Measurements from ENCODE around the gene AP2S1.
"Not testable (repeated sequence)": the region's sequence is repeated elsewhere in the genome, so short reads cannot be mapped to it uniquely, and the experiment has no call there.

Gene AP2S1

DNA sequence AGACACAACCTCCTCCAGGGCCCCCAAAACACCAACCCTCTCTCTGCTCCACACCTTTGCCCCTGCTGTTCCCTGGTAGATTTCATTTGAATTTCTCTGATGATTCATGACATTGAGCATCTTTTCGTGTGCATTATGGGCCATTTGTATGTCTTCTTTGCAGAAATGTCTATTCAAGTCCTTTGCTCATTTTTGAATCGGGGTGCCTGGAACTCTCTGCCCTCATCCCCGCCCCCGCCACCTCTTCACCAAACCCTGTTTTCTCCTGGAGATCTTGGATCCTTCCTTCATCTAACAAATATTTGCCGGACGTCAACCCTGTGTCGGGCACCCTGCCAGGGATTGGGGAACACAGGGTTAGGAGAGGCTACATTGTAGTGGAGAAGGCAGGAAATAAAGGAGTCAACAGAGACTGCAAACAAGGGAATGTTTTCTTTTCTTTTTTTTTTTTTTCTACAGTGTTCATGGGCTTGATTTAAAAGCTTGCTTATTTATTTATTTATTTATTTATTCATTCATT is 36.7 kb downstream of the AP2S1 start:
- Mint-ChIP-seq H3K27me3 (no peaks in the 10 kb centered on the region), H3K9me3 (no peaks in the 10 kb centered on the region), H3K4me3 (no peak overlapping the region), H3K27ac (no peak overlapping the region), H3K36me3 (ENCODE audit: low read depth) (no peaks in the 10 kb centered on the region), H3K4me1 (ENCODE audit: low read depth) (no peaks in the 10 kb centered on the region)
- DNase-seq: no peak

- Mint-ChIP-seq H3K36me3 (ENCODE audit: low read depth) (no peaks in the 10 kb centered on the region), H3K27me3 (no peaks in the 10 kb centered on the region), H3K4me3 (no peak overlapping the region), H3K27ac (no peak overlapping the region), H3K4me1 (ENCODE audit: low read depth) (no peaks in the 10 kb centered on the region), H3K9me3 (no peaks in the 10 kb centered on the region)
- DNase-seq: no peak
Measured at GRCh38 chr19:46812977-46813838, 37.4 kb downstream of the AP2S1 start.

DNA sequence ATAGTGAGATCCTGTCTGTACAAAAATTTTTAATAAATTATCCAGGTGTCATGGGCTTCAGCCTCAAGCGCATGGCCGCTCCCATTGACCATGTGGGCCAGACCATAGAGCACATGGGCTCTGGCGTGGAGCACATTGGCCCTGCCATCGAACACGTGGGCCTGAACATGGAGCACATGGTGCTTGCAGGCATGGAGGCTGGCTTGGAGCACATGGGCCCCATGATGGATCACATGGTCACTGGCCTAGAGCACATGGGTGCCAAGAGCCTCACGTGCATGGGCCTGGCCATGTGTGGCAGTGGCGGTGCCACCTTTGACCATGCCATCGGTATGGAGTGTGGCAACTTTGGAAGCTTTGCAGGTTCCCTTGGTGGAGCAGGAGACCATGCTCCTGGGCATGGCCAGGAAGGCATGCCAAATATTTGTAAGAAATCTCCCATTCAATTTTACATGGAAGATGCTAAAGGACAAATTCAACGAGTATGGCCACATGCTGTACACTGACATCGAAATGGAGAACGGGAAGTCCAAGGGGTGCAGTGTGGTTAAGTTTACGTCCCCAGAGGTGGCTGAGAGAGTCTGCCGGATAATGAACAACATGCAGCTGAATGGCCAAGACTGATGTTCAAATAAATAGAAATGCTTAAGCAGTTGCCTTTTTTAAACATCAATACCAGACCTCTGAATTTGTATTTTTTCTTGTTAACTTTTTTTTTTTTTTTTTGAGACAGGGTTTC is 40.9 kb downstream of the AP2S1 start:
- Mint-ChIP-seq H3K9me3 (no peaks in the 10 kb centered on the region), H3K36me3 (ENCODE audit: low read depth) (no peaks in the 10 kb centered on the region), H3K27me3 (no peaks in the 10 kb centered on the region), H3K4me3 (no peak overlapping the region), H3K27ac (no peak overlapping the region), H3K4me1 (ENCODE audit: low read depth) (no peaks in the 10 kb centered on the region)
- no peak for DNase-seq

DNA sequence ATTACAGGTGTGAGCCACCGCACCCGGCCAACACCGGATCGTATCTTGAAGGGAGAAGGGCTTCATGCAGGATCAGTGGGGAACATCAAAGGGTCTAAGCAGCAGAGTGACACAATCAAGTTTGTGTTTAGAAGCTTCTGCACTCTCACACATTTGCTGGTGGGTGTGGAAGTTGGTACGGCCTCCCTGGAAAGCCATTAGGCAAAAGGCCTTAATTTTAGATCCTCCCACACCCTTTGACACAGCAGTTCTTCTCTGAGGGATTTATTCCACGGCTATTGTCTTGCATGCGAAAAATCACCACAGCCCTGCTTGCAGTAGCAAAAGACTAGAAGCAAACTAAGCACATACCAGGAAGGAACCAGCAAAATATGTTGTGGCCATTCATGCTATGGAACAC is 44.0 kb downstream of the AP2S1 start:
- no peaks in the 10 kb centered on the region for H3K36me3 Mint-ChIP-seq (ENCODE audit: low read depth)
- no peak for DNase-seq
- no peak overlapping the region for H3K27ac Mint-ChIP-seq
- no peak overlapping the region for H3K4me3 Mint-ChIP-seq
- H3K4me1 Mint-ChIP-seq (ENCODE audit: low read depth): no peaks in the 10 kb centered on the region
- H3K9me3 Mint-ChIP-seq: no peaks in the 10 kb centered on the region
- H3K27me3 Mint-ChIP-seq: no peaks in the 10 kb centered on the region

GRCh38 chr19:46804432-46804831 is 46.2 kb downstream of the AP2S1 start:
- H3K4me3 Mint-ChIP-seq, H3K27ac Mint-ChIP-seq: not testable (repeated sequence)

DNA sequence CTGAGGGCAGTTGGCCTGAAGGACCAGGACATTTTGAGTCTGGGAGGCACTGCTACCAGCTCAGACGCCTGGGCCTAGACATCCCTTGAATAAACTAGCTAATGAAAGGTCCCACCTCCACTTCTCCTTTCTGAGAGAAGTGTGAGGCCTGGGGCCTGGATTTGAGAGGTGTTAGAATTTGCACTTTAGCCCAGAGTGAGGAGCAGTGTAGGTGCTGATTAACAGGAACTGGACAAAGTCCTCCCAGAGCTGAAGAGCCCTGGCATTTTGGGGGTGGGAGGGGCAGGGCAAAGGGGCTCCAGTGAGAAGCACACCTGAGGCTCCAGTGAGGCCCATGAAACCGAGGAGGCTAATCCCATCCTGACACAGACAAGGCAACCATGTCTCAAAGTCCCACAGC is 47.1 kb downstream of the AP2S1 start:
- Mint-ChIP-seq H3K4me3 (no peak overlapping the region), H3K9me3 (no peaks in the 10 kb centered on the region), H3K27ac (no peak overlapping the region), H3K4me1 (ENCODE audit: low read depth) (no peaks in the 10 kb centered on the region), H3K27me3 (no peaks in the 10 kb centered on the region), H3K36me3 (ENCODE audit: low read depth) (no peaks in the 10 kb centered on the region)
- DNase-seq: no peak

More at GRCh38 chr19:46804432-46804831, 46.2 kb downstream of the AP2S1 start:
- not testable (repeated sequence) for DNase-seq; H3K36me3 Mint-ChIP-seq (ENCODE audit: low read depth); H3K27me3 Mint-ChIP-seq; H3K4me1 Mint-ChIP-seq (ENCODE audit: low read depth); H3K9me3 Mint-ChIP-seq

GRCh38 chr19:46802152-46802551 is 48.5 kb downstream of the AP2S1 start:
- Mint-ChIP-seq H3K9me3 (no peaks in the 10 kb centered on the region), H3K36me3 (ENCODE audit: low read depth) (no peaks in the 10 kb centered on the region), H3K27me3 (no peaks in the 10 kb centered on the region), H3K4me1 (ENCODE audit: low read depth) (no peaks in the 10 kb centered on the region), H3K4me3 (no peak overlapping the region), H3K27ac (no peak overlapping the region)
- no peak for DNase-seq

GRCh38 chr19:46798713-46799112 is 51.9 kb downstream of the AP2S1 start:
- Mint-ChIP-seq H3K27me3 (no peaks in the 10 kb centered on the region), H3K36me3 (ENCODE audit: low read depth) (no peaks in the 10 kb centered on the region), H3K9me3 (no peaks in the 10 kb centered on the region), H3K4me1 (ENCODE audit: low read depth) (no peaks in the 10 kb centered on the region), H3K4me3 (no peak overlapping the region), H3K27ac (no peak overlapping the region)
- no peak for DNase-seq

- H3K27ac Mint-ChIP-seq: no peak overlapping the region
- H3K4me1 Mint-ChIP-seq (ENCODE audit: low read depth): no peaks in the 10 kb centered on the region
- no peak for DNase-seq
- no peak overlapping the region for H3K4me3 Mint-ChIP-seq
- no peaks in the 10 kb centered on the region for H3K36me3 Mint-ChIP-seq (ENCODE audit: low read depth)
- no peaks in the 10 kb centered on the region for H3K9me3 Mint-ChIP-seq
- no peaks in the 10 kb centered on the region for H3K27me3 Mint-ChIP-seq
Measured at GRCh38 chr19:46797881-46798280, 52.8 kb downstream of the AP2S1 start.

DNA sequence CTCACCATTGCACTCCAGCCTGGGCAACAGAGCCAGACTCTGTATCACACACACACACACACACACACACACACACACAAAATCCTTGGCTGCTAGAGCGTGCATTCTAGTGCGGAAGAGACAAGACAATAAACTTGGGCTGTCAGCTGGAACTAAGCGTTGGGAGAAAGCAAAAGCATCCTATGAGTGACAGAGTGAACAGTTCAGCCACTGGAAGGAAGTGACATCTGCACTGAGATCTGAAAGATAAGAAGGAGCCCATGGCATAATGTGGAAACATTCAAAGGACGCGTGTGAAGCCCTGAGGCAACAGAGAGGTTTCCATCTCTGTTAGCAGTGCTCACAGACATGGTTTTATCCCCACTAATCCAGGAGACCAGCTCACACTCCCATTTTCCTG is 58.7 kb downstream of the AP2S1 start:
- no peaks in the 10 kb centered on the region for H3K27me3 Mint-ChIP-seq
- H3K9me3 Mint-ChIP-seq: no peaks in the 10 kb centered on the region
- DNase-seq: no peak
- no peak overlapping the region for H3K4me3 Mint-ChIP-seq
- H3K36me3 Mint-ChIP-seq (ENCODE audit: low read depth): peaks cover 13% of the 10 kb centered on the region
- H3K4me1 Mint-ChIP-seq (ENCODE audit: low read depth): peaks cover 22% of the 10 kb centered on the region
- peak overlapping the region; percentile 66 for H3K27ac Mint-ChIP-seq

DNA sequence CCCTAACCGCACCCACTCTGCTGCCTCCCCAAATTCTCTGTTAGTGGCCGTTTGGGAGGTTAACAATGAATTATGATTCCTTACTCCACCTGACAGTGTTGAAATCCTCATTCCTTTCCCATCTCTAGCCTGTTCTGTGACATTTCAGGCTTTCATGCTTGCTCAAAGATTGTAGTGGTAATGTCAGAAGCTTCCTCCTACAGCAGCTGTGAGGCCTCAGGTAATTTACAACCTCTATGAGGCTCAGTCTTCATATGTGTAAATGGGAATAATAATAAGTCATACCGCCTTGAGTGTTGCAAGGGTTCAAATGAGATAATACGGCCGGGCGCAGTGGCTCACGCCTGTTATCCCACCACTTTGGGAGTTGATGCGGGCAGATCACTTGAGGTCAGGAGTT is 61.3 kb downstream of the AP2S1 start:
- peaks cover 39% of the 10 kb centered on the region for H3K36me3 Mint-ChIP-seq (ENCODE audit: low read depth)
- no peaks in the 10 kb centered on the region for H3K27me3 Mint-ChIP-seq
- no peak overlapping the region for H3K27ac Mint-ChIP-seq
- H3K4me1 Mint-ChIP-seq (ENCODE audit: low read depth): peaks cover 34% of the 10 kb centered on the region
- H3K9me3 Mint-ChIP-seq: no peaks in the 10 kb centered on the region
- DNase-seq: no peak
- H3K4me3 Mint-ChIP-seq: no peak overlapping the region

GRCh38 chr19:46788968-46789338 is 61.7 kb downstream of the AP2S1 start:
- Mint-ChIP-seq H3K4me1 (ENCODE audit: low read depth) (peaks cover 39% of the 10 kb centered on the region), H3K27me3 (no peaks in the 10 kb centered on the region)

DNA sequence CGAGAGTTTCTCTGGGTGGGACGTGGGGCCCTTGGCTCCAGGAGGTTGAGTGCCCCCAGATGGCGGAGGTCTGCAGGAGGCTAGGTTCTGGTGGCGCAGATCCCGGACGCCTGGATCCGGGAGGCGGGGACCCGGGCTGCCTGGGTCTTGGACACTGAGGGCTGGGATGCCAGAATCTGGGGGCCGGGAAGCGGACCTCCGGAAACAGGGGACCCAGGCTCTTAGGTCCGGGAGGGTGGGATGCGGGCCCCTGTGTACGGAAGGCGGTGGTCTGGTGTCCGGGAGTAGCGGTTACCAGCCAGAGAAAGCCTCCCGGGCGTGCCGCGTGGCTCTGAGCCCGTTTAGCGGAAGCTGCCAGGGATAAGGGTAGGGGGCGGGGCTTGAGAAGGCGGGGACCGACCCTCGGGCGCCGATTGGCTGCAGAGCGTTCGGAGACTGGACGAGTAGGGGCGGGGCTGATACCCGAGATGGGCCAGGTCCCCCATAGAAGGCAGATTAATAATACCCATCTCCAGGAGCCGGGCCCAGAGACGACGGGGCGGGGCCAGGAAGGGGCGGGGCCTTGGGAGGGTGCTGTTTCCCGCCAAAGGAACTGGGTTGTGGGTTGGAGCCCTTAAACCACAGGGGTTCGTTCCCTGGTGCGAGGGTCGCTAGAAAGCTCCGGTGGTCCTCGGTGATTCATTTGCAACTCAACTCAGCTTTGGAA is 62.2 kb downstream of the AP2S1 start, which contains the start of gene SLC1A5:
Gene SLC1A5 (minus strand): TSS at position 333 of the 706 bp plus-strand sequence. CDS start 629 bp downstream, outside the sequence.
- peak; percentile 99 for DNase-seq
- H3K4me3 Mint-ChIP-seq: peak within 1 kb of the TSS; percentile 98
- H3K27me3 Mint-ChIP-seq: no peaks in the 10 kb centered on the region
- no peaks in the 10 kb centered on the region for H3K9me3 Mint-ChIP-seq
- peaks cover 44% of the 10 kb centered on the region for H3K4me1 Mint-ChIP-seq (ENCODE audit: low read depth)
- peak within 1 kb of the TSS; percentile 99 for H3K27ac Mint-ChIP-seq
- H3K36me3 Mint-ChIP-seq (ENCODE audit: low read depth): peaks cover 48% of the 10 kb centered on the region

More at GRCh38 chr19:46788968-46789338, 61.7 kb downstream of the AP2S1 start:
- Mint-ChIP-seq H3K36me3 (ENCODE audit: low read depth) (peaks cover 43% of the 10 kb centered on the region), H3K27ac (peak overlapping the region; percentile 99), H3K4me3 (peak overlapping the region; percentile 98), H3K9me3 (no peaks in the 10 kb centered on the region)
- DNase-seq: no peak

Measured in activated T-cell treated with anti-CD3 and anti-CD28 coated beads, Interleukin-2, amount 50 U/mL, for 24 hours (primary cell).